HTERT RPE-1 (cell line): ENCODE results near the gene PNMA6A.
"Not testable (repeated sequence)": the region's sequence is repeated elsewhere in the genome, so short reads cannot be mapped to it uniquely, and the experiment has no call there.

ENCODE experiments used
- in situ Hi-C: fragments of 300-500 bp; cut with MboI; formaldehyde crosslinking; loops from 4 replicates; pipeline ENCODE4 v1.14.3; 2020; ENCODE audit warnings: low sequenced_read_pairs

The PNMA6A gene

DNA sequence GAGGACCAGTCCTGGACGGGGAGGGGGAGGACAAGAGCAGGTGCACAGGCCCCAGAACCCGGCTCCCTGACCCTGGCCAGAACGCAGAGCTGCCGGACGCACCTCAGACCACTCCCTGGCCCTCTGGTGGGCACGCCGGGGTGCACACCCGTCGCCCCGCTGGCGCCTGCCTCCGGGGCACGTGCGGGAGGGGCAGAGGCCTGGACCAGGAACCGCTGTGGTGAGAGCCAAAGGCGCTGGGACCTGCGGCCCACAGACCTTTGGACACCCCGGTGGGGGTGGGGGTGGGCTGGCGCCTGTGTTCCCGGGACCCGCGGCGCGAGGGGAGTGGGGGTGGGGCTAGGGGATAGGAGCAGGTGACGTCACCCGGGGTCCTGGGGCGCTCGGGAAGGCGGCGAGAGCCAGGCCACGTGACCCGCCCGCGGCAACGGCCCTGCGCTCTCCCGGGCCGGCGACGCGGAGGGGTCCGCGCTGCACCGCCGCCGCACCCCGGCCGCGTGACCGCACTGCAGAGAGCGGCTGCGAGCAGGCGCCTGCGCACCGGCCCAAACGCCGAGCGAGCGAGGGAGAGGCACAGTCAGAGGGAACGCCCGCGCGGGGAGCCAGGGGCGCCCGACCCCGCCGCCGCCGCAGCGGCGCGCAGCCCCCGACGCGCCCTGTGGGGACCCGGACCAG is at the start of gene PNMA6A:
PNMA6A (plus strand) TSS at position 546 of the 675 bp plus-strand sequence. CDS start 609 bp downstream, outside the sequence.
- in situ Hi-C loops = not testable (repeated sequence)

DNA sequence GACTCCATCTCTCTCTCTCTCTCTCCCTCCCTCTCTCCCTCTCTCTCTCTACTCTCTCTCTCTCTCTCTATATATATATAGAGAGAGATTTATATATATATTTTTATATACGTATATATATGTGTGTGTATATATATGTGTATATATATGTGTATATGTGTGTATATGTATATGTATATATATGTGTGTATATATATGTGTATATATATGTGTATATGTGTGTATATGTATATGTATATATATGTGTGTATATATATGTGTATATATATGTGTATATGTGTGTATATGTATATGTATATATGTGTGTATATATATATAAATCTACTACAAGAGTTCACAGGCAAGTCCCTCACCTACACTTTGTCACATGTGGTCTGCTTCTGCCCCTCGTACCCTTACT is 45.8 kb upstream of the PNMA6A start:
- in situ Hi-C loops = not testable (repeated sequence)

- in situ Hi-C loops = not testable (repeated sequence)
These were observed 43.8 kb upstream of the PNMA6A start for GRCh38 chrX:153028487-153028886.

DNA sequence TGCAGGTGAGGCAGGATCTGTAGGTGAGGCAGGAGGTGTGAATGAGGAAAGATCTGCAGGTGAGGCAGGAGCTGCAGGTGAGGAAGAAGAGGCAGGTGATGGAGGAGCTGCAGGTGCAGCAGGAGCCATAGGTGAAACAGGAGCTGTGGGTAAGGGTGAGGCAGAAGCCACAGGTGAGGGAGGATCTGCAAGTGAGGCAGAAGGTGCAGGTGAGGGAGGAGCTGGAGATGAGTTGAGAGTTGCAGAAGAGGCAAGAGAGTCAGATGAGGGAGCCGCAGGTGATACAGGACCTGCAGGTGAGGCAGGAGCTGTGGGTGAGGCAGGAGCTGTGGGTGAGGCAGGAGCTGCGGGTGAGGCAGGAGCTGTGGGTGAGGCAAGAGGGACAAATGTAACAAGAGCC is 43.1 kb upstream of the PNMA6A start:
- in situ Hi-C loops = no loop called here

GRCh38 chrX:153029875-153030274 is 42.4 kb upstream of the PNMA6A start:
- in situ Hi-C loops = no loop called here

DNA sequence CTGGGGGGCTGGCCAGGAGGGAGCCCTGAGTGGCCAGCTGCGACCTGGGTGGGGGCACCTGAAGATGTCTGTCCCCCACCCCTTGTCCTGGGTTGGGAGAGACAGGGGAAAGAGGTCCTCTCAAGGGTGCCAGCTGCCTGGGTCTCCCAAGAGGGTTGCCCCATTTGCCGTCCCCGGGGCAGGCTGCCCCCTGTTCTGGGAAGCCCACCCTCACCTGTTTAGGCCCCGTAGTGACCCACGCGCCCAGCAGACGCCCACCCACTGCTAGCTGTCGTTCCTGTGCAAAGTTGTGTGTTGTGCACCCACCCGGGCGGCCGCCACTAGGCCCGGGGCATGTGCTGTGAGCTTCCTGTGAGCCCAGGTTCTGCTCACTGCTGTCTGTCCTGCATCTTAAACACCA is 41.5 kb upstream of the PNMA6A start:
- in situ Hi-C loops = no loop called here

- in situ Hi-C loops = no loop called here
These were observed 39.7 kb upstream of the PNMA6A start for GRCh38 chrX:153032397-153033118.

DNA sequence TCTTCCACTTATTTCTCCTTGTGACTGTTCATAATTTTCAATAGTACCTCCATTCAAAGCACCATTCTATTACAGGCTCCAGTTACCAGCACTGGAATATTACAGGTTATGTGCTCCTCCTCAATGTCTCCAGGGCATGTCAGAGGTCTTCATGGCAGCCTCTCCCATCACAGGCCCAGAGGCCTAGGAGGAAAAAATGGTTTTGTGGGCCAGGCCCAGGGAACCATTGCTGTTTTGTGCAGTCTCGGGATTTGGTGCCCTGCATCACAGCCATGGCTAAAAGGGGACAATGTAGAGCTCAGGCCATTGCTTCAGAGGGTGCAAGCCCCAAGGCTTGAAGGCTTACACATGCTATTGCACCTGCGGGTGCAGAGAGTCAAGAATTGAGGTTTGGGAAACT is 23.2 kb upstream of the PNMA6A start:
- in situ Hi-C loops = no loop called here

- in situ Hi-C loops = no loop called here
These were observed 19.7 kb upstream of the PNMA6A start for GRCh38 chrX:153052534-153052933.

GRCh38 chrX:153055871-153056749 is 16.1 kb upstream of the PNMA6A start, which contains the start of gene PNMA3:
Gene PNMA3, plus strand, starts transcription at chrX:153056470. Its CDS starts 586 bp downstream, at chrX:153057056.
- in situ Hi-C loops = no loop called here

- in situ Hi-C loops = no loop called here
These were observed 15.0 kb upstream of the PNMA6A start for GRCh38 chrX:153057281-153057680.

- in situ Hi-C loops = no loop called here
These were observed 12.8 kb upstream of the PNMA6A start for GRCh38 chrX:153059191-153060094.

- in situ Hi-C loops = no loop called here
These were observed 12.2 kb upstream of the PNMA6A start for GRCh38 chrX:153060095-153060445.

DNA sequence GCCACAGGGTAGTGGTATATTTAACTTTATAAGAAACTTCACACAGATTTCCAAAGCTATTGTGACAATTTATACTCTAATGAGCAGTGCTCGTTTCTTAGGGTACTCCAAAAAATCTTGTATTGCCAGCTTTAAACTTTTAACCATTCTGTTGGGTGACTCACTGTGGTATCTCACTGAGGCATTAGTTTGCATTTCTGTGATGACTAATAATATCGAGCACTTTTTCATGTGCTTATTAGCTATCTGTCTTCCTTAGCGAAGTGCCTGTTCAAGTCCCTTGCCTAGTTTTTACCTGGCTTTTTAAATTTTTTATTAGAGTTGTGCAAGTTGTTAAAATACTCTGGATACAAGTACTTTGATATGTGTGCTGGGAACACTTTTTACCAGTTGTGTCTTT is 10.5 kb upstream of the PNMA6A start:
- in situ Hi-C loops = no loop called here

GRCh38 chrX:153063315-153063714 is 8.9 kb upstream of the PNMA6A start:
- in situ Hi-C loops = no loop called here

DNA sequence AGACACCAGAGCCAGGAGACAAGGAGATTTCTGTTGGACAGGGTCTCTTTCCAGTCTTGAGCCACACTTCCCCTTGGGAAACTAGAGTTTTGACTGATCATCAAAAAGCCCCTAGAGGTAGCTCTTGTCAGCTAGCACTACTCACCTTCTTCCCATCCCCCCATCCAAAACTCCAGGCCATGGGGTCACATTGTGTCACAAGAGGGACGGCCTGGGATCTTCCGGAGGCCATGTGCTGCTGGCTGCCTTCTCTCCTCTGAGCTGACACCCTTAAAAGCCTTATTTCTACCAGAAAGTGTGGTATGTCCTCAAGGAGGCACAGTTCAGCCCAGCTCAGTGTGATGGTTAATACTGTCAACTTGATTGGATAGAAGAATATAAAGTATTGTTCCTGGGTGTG is 8.2 kb upstream of the PNMA6A start:
- in situ Hi-C loops = no loop called here

DNA sequence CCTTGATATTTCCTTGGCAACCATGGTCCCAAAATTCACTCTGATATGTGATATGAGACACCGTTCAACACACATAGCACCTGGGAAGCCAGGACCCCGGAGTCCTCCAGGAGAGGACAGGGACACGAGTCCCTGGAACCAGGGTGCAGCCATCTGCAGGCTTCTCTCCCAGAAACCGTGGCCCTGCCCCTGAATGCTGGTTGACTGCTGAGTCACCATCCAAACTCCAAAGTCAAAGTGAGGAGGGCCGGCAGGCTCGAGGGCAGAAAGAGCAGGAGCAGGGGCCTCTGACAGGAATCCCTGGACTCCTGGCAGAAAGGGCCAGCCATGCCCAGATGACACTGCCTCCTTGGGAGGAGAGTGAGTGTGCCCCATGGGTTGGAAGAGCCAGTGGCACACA is 6.9 kb upstream of the PNMA6A start:
- in situ Hi-C loops = no loop called here

DNA sequence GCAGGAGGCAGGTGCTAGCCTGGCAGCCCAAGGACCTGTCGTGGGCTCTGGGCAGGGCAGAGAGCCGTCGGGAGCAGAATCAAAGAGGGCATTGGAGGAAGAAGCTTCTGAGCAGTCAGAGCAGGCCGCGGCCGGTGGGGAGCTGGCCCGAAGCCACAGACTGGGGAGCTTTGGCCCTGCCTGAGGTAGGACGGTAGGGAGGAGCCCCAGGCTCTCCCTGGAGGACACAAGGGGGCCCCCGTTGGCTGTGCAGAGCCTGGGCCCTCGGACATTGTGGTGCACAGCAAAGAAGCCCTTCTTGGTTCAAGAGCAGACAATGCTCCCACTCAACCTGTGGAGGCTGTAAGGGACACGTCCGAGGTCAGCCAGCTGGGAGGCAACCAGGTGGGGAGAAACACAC is 5.9 kb upstream of the PNMA6A start:
- in situ Hi-C loops = not testable (repeated sequence)

- in situ Hi-C loops = not testable (repeated sequence)
These were observed 1.1 kb downstream of the PNMA6A start for GRCh38 chrX:153073331-153073730.

- in situ Hi-C loops = no loop called here
These were observed 2.1 kb downstream of the PNMA6A start for GRCh38 chrX:153074262-153074899.
